HCT116 (cell line): ENCODE results near the gene SNAPC2. TPM values are rescaled to one million over a fixed set of nuclear protein-coding genes. Genes with fewer than 3 reads are reported as not detected.
"Not testable (repeated sequence)": the region's sequence is repeated elsewhere in the genome, so short reads cannot be mapped to it uniquely, and the experiment has no call there.

Experiments used
- ATAC-seq: fragments of 200-7000 bp; cut with Tn5 transposase; 2 replicates; pipeline ENCODE4 v1.9.1; 2020; ENCODE audit warnings: mild to moderate bottlenecking, moderate library complexity
- BruUV-seq: library from RNA; stranded (reverse); fragments of 400-500 nt; replicated peaks from 2 replicates; lab custom pipeline; 2021; lab: Mats Ljungman, UMichigan
- CTCF ChIA-PET: fragments of 300-600 bp; sonication (Branson Sonifier 250); formaldehyde crosslinking; loops from one replicate; lab custom pipeline; 2021; ENCODE audit warnings: antibody characterized with exemption; lab: Charles Lee
- POLR2A ChIA-PET: fragments of 300-600, 350-600 bp; sonication (Branson Sonifier 250); formaldehyde crosslinking; loops from one replicate; lab custom pipeline; 2021; ENCODE audit warnings: antibody characterized with exemption; lab: Charles Lee
- RAD21 ChIA-PET, 2 experiments: fragments of 300-600 bp; sonication (Branson Sonifier 250); formaldehyde crosslinking; loops; one replicate each; lab custom pipeline; 2023; ENCODE audit warnings: low total read pairs in 2 of 2; ENCODE audit not compliant: uncharacterized antibody in 2 of 2, unreplicated experiment in 2 of 2, low non-redundant PET in 1 of 2; lab: Charles Lee
- DNase-seq: peaks from one replicate; pipeline ENCODE4 v3.0.0-alpha.2; 2010; ENCODE audit warnings: low read depth, low spot score
- H2AFZ ChIP-seq: fragments of 200-600 bp; shearing (Covaris generic), sonication (generic); 2 replicates; pipeline ENCODE4 v1.6.1; 2017; ENCODE audit warnings: low read depth, mixed run types, mixed read lengths, antibody characterized with exemption, low read length; ENCODE audit not compliant: poor library complexity, severe bottlenecking
- H3K27ac ChIP-seq: 2 replicates; pipeline ENCODE4 v1.5.1; 2012; ENCODE audit warnings: low read depth, low read length
- H3K27me3 ChIP-seq: fragments of 200-600 bp; sonication (generic); 2 replicates; pipeline ENCODE4 v1.6.1; 2016; ENCODE audit warnings: mixed run types, low read length, mixed read lengths; ENCODE audit not compliant: insufficient read depth
- H3K36me3 ChIP-seq, 2 experiments: fragments of 200-500 bp in 1 of 2; fragments of 200-600 bp in 1 of 2; sonication (Bioruptor generic) in 1 of 2; sonication (generic) in 1 of 2; 2 replicates each; pipeline versions ENCODE4 v1.5.1 to v1.6.1; 2014 to 2016; ENCODE audit warnings: low read length in 2 of 2, inconsistent platforms in 1 of 2, mixed read lengths in 1 of 2, mixed run types in 1 of 2; ENCODE audit not compliant: insufficient read depth in 2 of 2, control insufficient read depth in 1 of 2
- H3K4me1 ChIP-seq, 2 experiments: fragments of 200-600 bp in 1 of 2; sonication (generic) in 1 of 2; 2 replicates each; pipeline versions ENCODE4 v1.5.1 to v1.6.1; 2012 to 2017; ENCODE audit warnings: low read length in 2 of 2, inconsistent platforms in 1 of 2, mild to moderate bottlenecking in 1 of 2, mixed read lengths in 1 of 2, mixed run types in 1 of 2, moderate library complexity in 1 of 2; ENCODE audit not compliant: insufficient read depth in 2 of 2, control insufficient read depth in 1 of 2
- H3K4me2 ChIP-seq: fragments of 200-600 bp; sonication (generic); 2 replicates; pipeline ENCODE4 v1.6.1; 2017; ENCODE audit warnings: mixed run types, low read length, mixed read lengths
- H3K4me3 ChIP-seq, 2 experiments: fragments of 200-600 bp in 1 of 2; sonication (generic) in 1 of 2; replicated peaks in 1 of 2; 2 replicates each; pipeline ENCODE4 v1.5.1; 2011 to 2016; ENCODE audit warnings: low read length in 2 of 2, control low read depth in 1 of 2, low read depth in 1 of 2, mild to moderate bottlenecking in 1 of 2, mixed read lengths in 1 of 2, mixed run types in 1 of 2
- H3K79me2 ChIP-seq: fragments of 200-600 bp; sonication (generic); 2 replicates; pipeline ENCODE4 v1.6.1; 2017; ENCODE audit warnings: mild to moderate bottlenecking, mixed run types, low read length, moderate library complexity, mixed read lengths; ENCODE audit not compliant: insufficient read depth
- H3K9ac ChIP-seq: fragments of 200-600 bp; sonication (generic); 2 replicates; pipeline ENCODE4 v1.6.1; 2016; ENCODE audit warnings: low read length, mixed read lengths
- H3K9me2 ChIP-seq: fragments of 200-600 bp; sonication (generic), shearing (Covaris generic); 2 replicates; pipeline ENCODE4 v1.6.1; 2017; ENCODE audit warnings: mixed run types, mild to moderate bottlenecking, moderate library complexity; ENCODE audit not compliant: insufficient read depth
- H3K9me3 ChIP-seq, 2 experiments: fragments of 200-500 bp in 1 of 2; fragments of 200-600 bp in 1 of 2; sonication (Bioruptor generic) in 1 of 2; sonication (generic) in 1 of 2; 2 replicates each; pipeline ENCODE4 v1.6.1; 2014 to 2017; ENCODE audit warnings: low read length in 2 of 2, mixed read lengths in 2 of 2, inconsistent platforms in 1 of 2, low read depth in 1 of 2, mild to moderate bottlenecking in 1 of 2, mixed run types in 1 of 2, moderate library complexity in 1 of 2; ENCODE audit not compliant: control insufficient read depth in 1 of 2, insufficient read depth in 1 of 2
- H4K20me1 ChIP-seq: fragments of 200-600 bp; sonication (generic), shearing (Covaris generic); 2 replicates; pipeline ENCODE4 v1.6.1; 2017; ENCODE audit warnings: mixed run types, mild to moderate bottlenecking, moderate library complexity; ENCODE audit not compliant: insufficient read depth
- ATF3 ChIP-seq: IDR thresholded peaks from 2 replicates; pipeline ENCODE4 v1.6.1; 2012
- CBX3 ChIP-seq: IDR thresholded peaks from 2 replicates; pipeline ENCODE4 v1.6.1; 2012; ENCODE audit warnings: low read depth
- CTCF ChIP-seq, 3 experiments: fragments of 200-600 bp in 1 of 3; sonication (generic) in 1 of 3; IDR thresholded peaks in 2 of 3; conservative IDR thresholded peaks in 1 of 3; 2 replicates each; pipeline ENCODE4 v1.5.1; 2012 to 2017; ENCODE audit warnings: low read depth in 2 of 3, low read length in 2 of 3, antibody characterized with exemption in 1 of 3, borderline replicate concordance in 1 of 3, control low read depth in 1 of 3, mild to moderate bottlenecking in 1 of 3, mixed read lengths in 1 of 3, mixed run types in 1 of 3, moderate library complexity in 1 of 3; ENCODE audit not compliant: insufficient read depth in 1 of 3
- EGR1 ChIP-seq: IDR thresholded peaks from 2 replicates; pipeline ENCODE4 v1.6.1; 2012; ENCODE audit warnings: low read depth
- EZH2 ChIP-seq: fragments of 200-600 bp; sonication (generic); IDR thresholded peaks from 2 replicates; pipeline ENCODE4 v1.6.1; 2017; ENCODE audit warnings: antibody characterized with exemption, mixed run types
- EZH2phosphoT487 ChIP-seq: fragments of 200-600 bp; IDR thresholded peaks from 2 replicates; pipeline ENCODE4 v1.6.1; 2018; ENCODE audit warnings: antibody characterized with exemption, borderline replicate concordance
- JUND ChIP-seq: IDR thresholded peaks from 2 replicates; pipeline ENCODE4 v1.6.1; 2012
- MAX ChIP-seq: IDR thresholded peaks from 2 replicates; pipeline ENCODE4 v1.6.1; 2012
- POLR2A ChIP-seq: IDR thresholded peaks from 2 replicates; pipeline ENCODE4 v1.7.0; 2011; ENCODE audit warnings: borderline replicate concordance; ENCODE audit not compliant: insufficient read depth, insufficient read length; ENCODE audit errors: extremely low read depth
- RAD21 ChIP-seq: IDR thresholded peaks from 2 replicates; pipeline ENCODE4 v1.6.1; 2012; ENCODE audit warnings: low read depth, mild to moderate bottlenecking
- REST ChIP-seq: IDR thresholded peaks from 2 replicates; pipeline ENCODE4 v1.6.1; 2012; ENCODE audit warnings: low read depth
- SIN3A ChIP-seq: IDR thresholded peaks from 2 replicates; pipeline ENCODE4 v1.6.1; 2012; ENCODE audit warnings: low read depth
- SRF ChIP-seq: IDR thresholded peaks from 2 replicates; pipeline ENCODE4 v1.6.1; 2012; ENCODE audit warnings: low read depth
- TCF7L2 ChIP-seq: IDR thresholded peaks from 2 replicates; pipeline ENCODE4 v1.7.0; 2011; ENCODE audit warnings: borderline replicate concordance, inconsistent platforms; ENCODE audit not compliant: insufficient read depth, insufficient read length; ENCODE audit errors: extremely low read depth
- YY1 ChIP-seq: IDR thresholded peaks from 2 replicates; pipeline ENCODE4 v1.6.1; 2011; ENCODE audit warnings: low read length, low read depth, moderate library complexity, mild to moderate bottlenecking; ENCODE audit not compliant: insufficient replicate concordance; ENCODE audit errors: extremely low read depth
- ZNF274 ChIP-seq: fragments of 200-500 bp; sonication (Bioruptor generic); IDR thresholded peaks from 2 replicates; pipeline ENCODE4 v1.6.1; 2014; ENCODE audit warnings: mild to moderate bottlenecking, low read depth, low read length, inconsistent platforms
- intact Hi-C: fragments of 100-400 bp; cut with micrococcal nuclease; formaldehyde crosslinking; loops from 2 replicates; pipeline ENCODE4 v1.10.0; 2022
- total RNA-seq: library from RNA; stranded (reverse); gene quantifications from one replicate; pipeline ENCODE4 v1.2.1, GENCODE V29; 2021; ENCODE audit not compliant: unreplicated experiment

The SNAPC2 gene
- total RNA-seq, 1 experiment from 2014 or later = 42.9 TPM

- H3K9me3 ChIP-seq = no peaks in the 10 kb centered on the region
- ATAC-seq (no peak), DNase-seq (no peak)
- BruUV-seq = no TSS peak
- no peak overlapping the region for H2AFZ ChIP-seq
- no peak overlapping the region for H3K27ac ChIP-seq
- H4K20me1 ChIP-seq = 0 out of 2 replicates have a peak, but pooled peaks cover 3% of the 10 kb centered on the region
- H3K4me3 ChIP-seq = no peak overlapping the region
- ChIA-PET RAD21 (no interaction called here), CTCF (no interaction called here), POLR2A (interaction anchor here (1.7 kb wide), 1 partner anchor 15 kb away, joined by 7 read pairs; the partner anchor contains the start of gene TIMM44)
- no peak overlapping the region for H3K9ac ChIP-seq
- intact Hi-C loops = no loop called here
- TF ChIP-seq ZNF274 = no peak
- no peak for TF ChIP-seq YY1
- no peak for TF ChIP-seq CBX3
- no peak for TF ChIP-seq EZH2
- TF ChIP-seq JUND = no peak
- no peak for TF ChIP-seq EZH2phosphoT487
- no peak for TF ChIP-seq TCF7L2
- no peak for TF ChIP-seq SRF
- TF ChIP-seq ATF3 = no peak
- no peak for TF ChIP-seq REST
- no peak for TF ChIP-seq SIN3A
- TF ChIP-seq MAX = no peak
- TF ChIP-seq EGR1 = no peak
- no peak for TF ChIP-seq RAD21
- TF ChIP-seq CTCF (IDR thresholded peaks at IDR 0.05 in 2 of 3, conservative IDR thresholded peaks at IDR 0.05 in 1 of 3; ENCODE audit: borderline replicate concordance in 1 of 3, insufficient read depth in 1 of 3, low read depth in 2 of 3, low read length in 2 of 3) = no peak
- TF ChIP-seq POLR2A = no peak
- H3K79me2 ChIP-seq = no peaks in the 10 kb centered on the region
- no peak overlapping the region for H3K4me2 ChIP-seq
- peaks cover 0 to 1% of the 10 kb centered on the region in 2 experiments; a peak in 1 of 4 replicates for H3K4me1 ChIP-seq
- no peaks in the 10 kb centered on the region for H3K9me2 ChIP-seq
- no peaks in the 10 kb centered on the region for H3K27me3 ChIP-seq
- peaks cover 13 to 22% of the 10 kb centered on the region in 2 experiments; a peak in 3 of 4 replicates for H3K36me3 ChIP-seq
These were observed 39.1 kb downstream of the SNAPC2 start for GRCh38 chr19:7959211-7959610.

GRCh38 chr19:7961082-7961481 is 40.9 kb downstream of the SNAPC2 start:
- H3K79me2 ChIP-seq, H3K27me3 ChIP-seq, H3K9ac ChIP-seq, H3K4me2 ChIP-seq, H3K4me3 ChIP-seq, H3K27ac ChIP-seq, RAD21 ChIA-PET, H3K9me2 ChIP-seq, POLR2A ChIA-PET, ATAC-seq, intact Hi-C loops, H2AFZ ChIP-seq, DNase-seq, H3K9me3 ChIP-seq, BruUV-seq, H3K4me1 ChIP-seq, H4K20me1 ChIP-seq: not testable (repeated sequence)
- CTCF ChIA-PET = interaction anchor here (0.7 to 1.2 kb wide), 2 partner anchors 10 to 17 kb away, joined by 3 to 4 read pairs; no protein-coding TSS in a partner anchor
- H3K36me3 ChIP-seq = peaks cover 26 to 36% of the 10 kb centered on the region in 2 experiments; a peak in 3 of 4 replicates
